Fibroblast of lung (primary cell): ENCODE data around the gene NPM1. TPM values are rescaled to one million over a fixed set of nuclear protein-coding genes. Genes with fewer than 3 reads are reported as not detected.

Source experiments
- DNase-seq, 2 donors: peaks; one replicate each; pipeline versions ENCODE4 v3.0.0 to v3.0.0-alpha.2; 2010; ENCODE audit warnings: low read depth in 2 of 2
- H2AFZ ChIP-seq: 2 replicates; pipeline ENCODE4 v1.5.1; 2012; ENCODE audit warnings: low read length, control low read depth, inconsistent platforms
- H3K27ac ChIP-seq: 2 replicates; pipeline ENCODE4 v1.5.1; 2011; ENCODE audit warnings: low read length, control low read depth; ENCODE audit not compliant: insufficient read depth
- H3K27me3 ChIP-seq: 2 replicates; pipeline ENCODE4 v1.5.1; 2011; ENCODE audit warnings: mild to moderate bottlenecking, low read length; ENCODE audit not compliant: control insufficient read depth, insufficient read depth
- H3K36me3 ChIP-seq: 2 replicates; pipeline ENCODE4 v1.5.1; 2011; ENCODE audit warnings: low read length; ENCODE audit not compliant: control insufficient read depth, insufficient read depth
- H3K4me1 ChIP-seq: 2 replicates; pipeline ENCODE4 v1.5.1; 2011; ENCODE audit warnings: low read length; ENCODE audit not compliant: control insufficient read depth, insufficient read depth; ENCODE audit errors: extremely low read depth
- H3K4me2 ChIP-seq: 2 replicates; pipeline ENCODE4 v1.5.1; 2011; ENCODE audit warnings: low read length, control low read depth; ENCODE audit not compliant: insufficient read depth; ENCODE audit errors: extremely low read depth
- H3K4me3 ChIP-seq, 4 experiments: fragments of 200-600 bp in 1 of 4; sonication (generic) in 1 of 4; replicated peaks in 1 of 4; 2 replicates each; pipeline ENCODE4 v1.5.1; 2011 to 2016; ENCODE audit warnings: low read length in 4 of 4, low read depth in 3 of 4, mild to moderate bottlenecking in 3 of 4, control low read depth in 2 of 4, inconsistent platforms in 1 of 4, mixed read lengths in 1 of 4; ENCODE audit not compliant: insufficient read depth in 1 of 4; ENCODE audit errors: control extremely low read depth in 1 of 4
- H3K79me2 ChIP-seq: 2 replicates; pipeline ENCODE4 v1.5.1; 2012; ENCODE audit warnings: mild to moderate bottlenecking, low read length, inconsistent platforms; ENCODE audit not compliant: control insufficient read depth, insufficient read depth
- H3K9ac ChIP-seq: 2 replicates; pipeline ENCODE4 v1.5.1; 2011; ENCODE audit warnings: mild to moderate bottlenecking, low read length, control low read depth; ENCODE audit not compliant: insufficient read depth
- H3K9me3 ChIP-seq: 2 replicates; pipeline ENCODE4 v1.5.1; 2012; ENCODE audit warnings: low read depth, low read length; ENCODE audit not compliant: control insufficient read depth, insufficient read depth
- H4K20me1 ChIP-seq: 2 replicates; pipeline ENCODE4 v1.5.1; 2011; ENCODE audit warnings: low read length; ENCODE audit not compliant: control insufficient read depth, insufficient read depth; ENCODE audit errors: extremely low read depth
- CTCF ChIP-seq, 2 donors: IDR thresholded peaks in 1 of 2; conservative IDR thresholded peaks in 1 of 2; 1 replicate in 1 of 2; 2 replicates in 1 of 2; pipeline ENCODE4 v1.5.1; 2011 to 2012; ENCODE audit warnings: low read length in 2 of 2, control low read depth in 1 of 2, inconsistent platforms in 1 of 2, low read depth in 1 of 2, mild to moderate bottlenecking in 1 of 2
- EZH2 ChIP-seq: IDR thresholded peaks from 2 replicates; pipeline ENCODE4 v1.5.1; 2012; ENCODE audit warnings: low read length, control low read depth, mild to moderate bottlenecking; ENCODE audit errors: missing control alignments
- polyA plus RNA-seq, 2 donors: library from polyadenylated mRNA; depleted of rRNA in 1 of 2; stranded (reverse) in 1 of 2; unstranded in 1 of 2; fragments of >200 nt; gene quantifications; 2 replicates each; pipeline ENCODE4 v1.2.1, GENCODE V29; 2011 to 2012; ENCODE audit warnings: missing spikeins in 1 of 2
- total RNA-seq: library from RNA; depleted of rRNA; stranded (reverse); fragments of >200 nt; gene quantifications from 2 replicates; pipeline ENCODE4 v1.2.1, GENCODE V29; 2014

Gene NPM1
- total and polyA plus RNA-seq, 2 donors (not counting 1 experiment from before 2014, with no cell fraction given), result 1,067 to 4,158 TPM

- Histone ChIP-seq H2AFZ (no peak overlapping the region), H3K36me3 (no peaks in the 10 kb centered on the region), H3K4me3 (peak overlapping the region in 1 of 4 experiments; percentile 62), H4K20me1 (no peaks in the 10 kb centered on the region), H3K9me3 (no peaks in the 10 kb centered on the region), H3K4me1 (peaks cover 2% of the 10 kb centered on the region), H3K9ac (no peak overlapping the region), H3K4me2 (peak overlapping the region; percentile 80), H3K79me2 (no peaks in the 10 kb centered on the region), H3K27me3 (no peaks in the 10 kb centered on the region), H3K27ac (no peak overlapping the region)
- DNase-seq, result no peak
- TF ChIP-seq CTCF (conservative IDR thresholded peaks at IDR 0.05 in 1 of 2, IDR thresholded peaks at IDR 0.05 in 1 of 2; ENCODE audit: low read depth in 1 of 2, low read length in 2 of 2), result no peak
Measured at GRCh38 chr5:171421331-171422262, 33.9 kb downstream of the NPM1 start.

- no peaks in the 10 kb centered on the region for H3K27me3 ChIP-seq
- no peaks in the 10 kb centered on the region for H3K9me3 ChIP-seq
- no peaks in the 10 kb centered on the region for H3K79me2 ChIP-seq
- no peaks in the 10 kb centered on the region for H3K36me3 ChIP-seq
- H4K20me1 ChIP-seq, result no peaks in the 10 kb centered on the region
- H2AFZ ChIP-seq, result no peak overlapping the region
- H3K4me1 ChIP-seq, result peaks cover 2% of the 10 kb centered on the region
- no peak overlapping the region for H3K4me2 ChIP-seq
- no peak overlapping the region for H3K9ac ChIP-seq
- H3K4me3 ChIP-seq, result peak overlapping the region in 1 of 4 experiments; percentile 62
- no peak for DNase-seq
- TF ChIP-seq EZH2 (no peak), CTCF (conservative IDR thresholded peaks at IDR 0.05 in 1 of 2, IDR thresholded peaks at IDR 0.05 in 1 of 2; ENCODE audit: low read depth in 1 of 2, low read length in 2 of 2) (no peak)
- H3K27ac ChIP-seq, result no peak overlapping the region
Measured at GRCh38 chr5:171422495-171422894, 34.8 kb downstream of the NPM1 start.

GRCh38 chr5:171422902-171423663, 35.4 kb downstream of the NPM1 start:
- H3K27ac ChIP-seq, result no peak overlapping the region
- H3K79me2 ChIP-seq, result no peaks in the 10 kb centered on the region
- H3K9me3 ChIP-seq, result no peaks in the 10 kb centered on the region
- no peak overlapping the region for H3K4me2 ChIP-seq
- TF ChIP-seq CTCF (conservative IDR thresholded peaks at IDR 0.05 in 1 of 2, IDR thresholded peaks at IDR 0.05 in 1 of 2; ENCODE audit: low read depth in 1 of 2, low read length in 2 of 2), result no peak
- TF ChIP-seq EZH2, result no peak
- no peaks in the 10 kb centered on the region for H4K20me1 ChIP-seq
- H3K27me3 ChIP-seq, result no peaks in the 10 kb centered on the region
- H3K4me1 ChIP-seq, result peaks cover 2% of the 10 kb centered on the region
- no peak overlapping the region for H3K9ac ChIP-seq
- no peak for DNase-seq
- H3K4me3 ChIP-seq, result peak overlapping the region in 1 of 4 experiments; percentile 62
- H2AFZ ChIP-seq, result no peak overlapping the region
- H3K36me3 ChIP-seq, result no peaks in the 10 kb centered on the region
